ENCODE measurements around the gene UBE2Z.
"Not testable (repeated sequence)": the region's sequence is repeated elsewhere in the genome, so short reads cannot be mapped to it uniquely, and the experiment has no call there.

Gene UBE2Z

GRCh38 chr17:48930435-48930873 is 22.2 kb downstream of the UBE2Z start:
- no peak for DNase-seq (ENCODE audit: low read depth)
- no peak for TF ChIP-seq CTCF (IDR thresholded peaks at IDR 0.05; ENCODE audit: insufficient read depth, low read depth, low read length, missing control alignments)

GRCh38 chr17:48933035-48933434 is 24.8 kb downstream of the UBE2Z start:
- DNase-seq (ENCODE audit: low read depth): no peak
- no peak for TF ChIP-seq CTCF (IDR thresholded peaks at IDR 0.05; ENCODE audit: insufficient read depth, low read depth, low read length, missing control alignments)
- H3K4me3 ChIP-seq (ENCODE audit: low read length): no peak overlapping the region

More at GRCh38 chr17:48930435-48930873, 22.2 kb downstream of the UBE2Z start:
- H3K4me3 ChIP-seq (ENCODE audit: low read length): no peak overlapping the region

- DNase-seq (ENCODE audit: low read depth): peak; percentile 90
- no peak for TF ChIP-seq CTCF (IDR thresholded peaks at IDR 0.05; ENCODE audit: insufficient read depth, low read depth, low read length, missing control alignments)
Measured at GRCh38 chr17:48944515-48945260, 36.5 kb downstream of the UBE2Z start, which contains the start of gene SNF8. SNF8 (minus strand) TSS chr17:48944842; CDS start chr17:48944734, 108 bp downstream.

GRCh38 chr17:48945261-48945651 is 37.0 kb downstream of the UBE2Z start:
- DNase-seq (ENCODE audit: low read depth): not testable (repeated sequence)
- peak overlapping the region; percentile 96 for H3K4me3 ChIP-seq (ENCODE audit: low read length)

More at GRCh38 chr17:48944515-48945260, 36.5 kb downstream of the UBE2Z start, which contains the start of gene SNF8:
- peak within 1 kb of the TSS; percentile 96 for H3K4me3 ChIP-seq (ENCODE audit: low read length)

GRCh38 chr17:48951572-48951971 is 43.4 kb downstream of the UBE2Z start:
- H3K4me3 ChIP-seq (ENCODE audit: low read length): no peak overlapping the region
- TF ChIP-seq CTCF (IDR thresholded peaks at IDR 0.05; ENCODE audit: insufficient read depth, low read depth, low read length, missing control alignments): no peak
- DNase-seq (ENCODE audit: low read depth): no peak

GRCh38 chr17:48952904-48953303 is 44.7 kb downstream of the UBE2Z start:
- H3K4me3 ChIP-seq (ENCODE audit: low read length): no peak overlapping the region
- TF ChIP-seq CTCF (IDR thresholded peaks at IDR 0.05; ENCODE audit: insufficient read depth, low read depth, low read length, missing control alignments): no peak
- no peak for DNase-seq (ENCODE audit: low read depth)

- DNase-seq (ENCODE audit: low read depth): peak; percentile 45
- peak; percentile 36 for TF ChIP-seq CTCF (IDR thresholded peaks at IDR 0.05; ENCODE audit: insufficient read depth, low read depth, low read length, missing control alignments)
- no peak overlapping the region for H3K4me3 ChIP-seq (ENCODE audit: low read length)
Measured at GRCh38 chr17:48954300-48954755, 46.1 kb downstream of the UBE2Z start.
